ENCODE data around the gene PPP6R2. TPM values are rescaled to one million over a fixed set of nuclear protein-coding genes. Genes with fewer than 3 reads are reported as not detected.

The PPP6R2 gene
- total RNA-seq, 2 donors from 2014 or later, result 80.6 to 107 TPM

GRCh38 chr22:50315289-50316113 is 27.6 kb upstream of the PPP6R2 start:
- TF ChIP-seq POLR2AphosphoS5 (IDR thresholded peaks at IDR 0.05), result no peak
- TF ChIP-seq CTCF (IDR thresholded peaks at IDR 0.05), result no peak
- TF ChIP-seq POLR2A (IDR thresholded peaks at IDR 0.05), result no peak
- 92% methylated on average over 18 of the region's 18 CpGs for WGBS
- Histone ChIP-seq H3K9me3 (no peaks in the 10 kb centered on the region), H3K27me3 (replicated peaks; ENCODE audit: insufficient read depth) (no peaks in the 10 kb centered on the region), H3K27ac (no peak overlapping the region), H3K4me1 (replicated peaks) (no peaks in the 10 kb centered on the region), H3K36me3 (no peaks in the 10 kb centered on the region), H3K4me3 (no peak overlapping the region)
- intact Hi-C loops (cut with DNase I), result no loop called here
- DNase-seq (ENCODE audit: low spot score), result no peak

- Histone ChIP-seq H3K4me1 (replicated peaks) (no peaks in the 10 kb centered on the region), H3K27me3 (replicated peaks; ENCODE audit: insufficient read depth) (no peaks in the 10 kb centered on the region), H3K9me3 (no peaks in the 10 kb centered on the region), H3K4me3 (no peak overlapping the region), H3K36me3 (no peaks in the 10 kb centered on the region), H3K27ac (no peak overlapping the region)
- TF ChIP-seq POLR2AphosphoS5 (IDR thresholded peaks at IDR 0.05), result no peak
- TF ChIP-seq POLR2A (IDR thresholded peaks at IDR 0.05), result no peak
- TF ChIP-seq CTCF (IDR thresholded peaks at IDR 0.05), result no peak
- intact Hi-C loops (cut with DNase I), result no loop called here
- no peak for DNase-seq (ENCODE audit: low spot score)
- 91% methylated on average over 28 of the region's 45 CpGs for WGBS
Observed at GRCh38 chr22:50316114-50317065, 26.7 kb upstream of the PPP6R2 start.

GRCh38 chr22:50317178-50317577 is 25.9 kb upstream of the PPP6R2 start:
- WGBS, result 78% methylated on average over 9 of the region's 9 CpGs
- intact Hi-C loops (cut with DNase I), result no loop called here

GRCh38 chr22:50317674-50318073 is 25.5 kb upstream of the PPP6R2 start:
- H3K4me1 ChIP-seq (replicated peaks), result no peaks in the 10 kb centered on the region
- H3K27me3 ChIP-seq (replicated peaks; ENCODE audit: insufficient read depth), result no peaks in the 10 kb centered on the region
- TF ChIP-seq POLR2A (IDR thresholded peaks at IDR 0.05), result no peak
- no peak for TF ChIP-seq POLR2AphosphoS5 (IDR thresholded peaks at IDR 0.05)
- TF ChIP-seq CTCF (IDR thresholded peaks at IDR 0.05), result no peak
- 90% methylated on average over 4 of the region's 7 CpGs for WGBS
- DNase-seq (ENCODE audit: low spot score), result no peak
- no peak overlapping the region for H3K4me3 ChIP-seq
- no peaks in the 10 kb centered on the region for H3K36me3 ChIP-seq
- no peaks in the 10 kb centered on the region for H3K9me3 ChIP-seq
- H3K27ac ChIP-seq, result no peak overlapping the region
- intact Hi-C loops (cut with DNase I), result no loop called here

More at GRCh38 chr22:50317178-50317577, 25.9 kb upstream of the PPP6R2 start:
- Histone ChIP-seq H3K27me3 (replicated peaks; ENCODE audit: insufficient read depth) (no peaks in the 10 kb centered on the region), H3K36me3 (no peaks in the 10 kb centered on the region), H3K4me3 (no peak overlapping the region), H3K4me1 (replicated peaks) (no peaks in the 10 kb centered on the region), H3K27ac (no peak overlapping the region), H3K9me3 (no peaks in the 10 kb centered on the region)
- no peak for DNase-seq (ENCODE audit: low spot score)
- no peak for TF ChIP-seq POLR2AphosphoS5 (IDR thresholded peaks at IDR 0.05)
- TF ChIP-seq POLR2A (IDR thresholded peaks at IDR 0.05), result no peak
- TF ChIP-seq CTCF (IDR thresholded peaks at IDR 0.05), result no peak
